Panc1 (cell line): ENCODE data around the gene GLIS1. TPM values are rescaled to one million over a fixed set of nuclear protein-coding genes. Genes with fewer than 3 reads are reported as not detected.
"Not testable (repeated sequence)": the region's sequence is repeated elsewhere in the genome, so short reads cannot be mapped to it uniquely, and the experiment has no call there.

Source experiments
- ATAC-seq: fragments of 200-7000 bp; cut with Tn5 transposase; 2 replicates; pipeline ENCODE4 v1.9.1; 2020; ENCODE audit warnings: mild to moderate bottlenecking, moderate library complexity
- BruUV-seq: library from RNA; stranded (reverse); fragments of 400-500 nt; replicated peaks from 2 replicates; lab custom pipeline; 2021; lab: Mats Ljungman, UMichigan
- CTCF ChIA-PET: fragments of 300-600 bp; sonication (Branson Sonifier 250); formaldehyde crosslinking; loops from one replicate; lab custom pipeline; 2022; ENCODE audit warnings: antibody characterized with exemption; lab: Charles Lee
- POLR2A ChIA-PET: fragments of 300-600 bp; sonication (Branson Sonifier 250); formaldehyde crosslinking; loops from one replicate; lab custom pipeline; 2022; ENCODE audit warnings: antibody characterized with exemption; lab: Charles Lee
- DNase-seq: peaks from one replicate; pipeline ENCODE4 v3.0.0-alpha.2; 2010; ENCODE audit warnings: low read depth, low spot score
- H3K27ac ChIP-seq: 2 replicates; pipeline ENCODE4 v1.5.1; 2011; ENCODE audit warnings: mild to moderate bottlenecking, low read length, inconsistent platforms
- H3K27me3 ChIP-seq: fragments of 200-500 bp; sonication (Bioruptor generic); 2 replicates; pipeline ENCODE4 v1.6.0; 2014; ENCODE audit warnings: low read length, inconsistent platforms; ENCODE audit not compliant: control insufficient read depth, insufficient read depth
- H3K36me3 ChIP-seq: fragments of 200-500 bp; sonication (Bioruptor generic); 2 replicates; pipeline ENCODE4 v1.5.1; 2014; ENCODE audit warnings: inconsistent platforms, mild to moderate bottlenecking, low read length, moderate library complexity; ENCODE audit not compliant: control insufficient read depth, insufficient read depth
- H3K4me1 ChIP-seq: 2 replicates; pipeline ENCODE4 v1.5.1; 2011; ENCODE audit warnings: inconsistent platforms, mild to moderate bottlenecking, low read length, moderate library complexity; ENCODE audit not compliant: control insufficient read depth, insufficient read depth
- H3K4me3 ChIP-seq, 2 experiments: 2 replicates each; pipeline ENCODE4 v1.5.1; 2011 to 2012; ENCODE audit warnings: low read depth in 2 of 2, low read length in 2 of 2, mild to moderate bottlenecking in 2 of 2, inconsistent platforms in 1 of 2, moderate library complexity in 1 of 2
- H3K9me3 ChIP-seq: fragments of 200-500 bp; sonication (Bioruptor generic); 2 replicates; pipeline ENCODE4 v1.5.1; 2014; ENCODE audit warnings: low read depth, mild to moderate bottlenecking, inconsistent platforms, low read length, moderate library complexity; ENCODE audit not compliant: control insufficient read depth, insufficient read depth
- POLR2AphosphoS5 ChIP-seq: IDR thresholded peaks from 2 replicates; pipeline ENCODE4 v1.6.1; 2012; ENCODE audit warnings: mild to moderate bottlenecking, low read depth, low read length, moderate library complexity
- SIN3A ChIP-seq: IDR thresholded peaks from 2 replicates; pipeline ENCODE4 v1.6.1; 2012; ENCODE audit warnings: low read depth, mild to moderate bottlenecking, low read length, moderate library complexity, borderline replicate concordance; ENCODE audit not compliant: insufficient read depth
- TCF7L2 ChIP-seq: IDR thresholded peaks from 2 replicates; pipeline ENCODE4 v1.6.1; 2011; ENCODE audit warnings: mild to moderate bottlenecking, low read depth, low read length, inconsistent platforms
- in situ Hi-C: cut with HindIII; loops from 2 replicates; pipeline ENCODE4 v1.10.0; 2016; ENCODE audit warnings: low sequenced_read_pairs, low pct_unique_long_range_greater_than_20kb
- intact Hi-C: fragments of 100-400 bp; cut with micrococcal nuclease; formaldehyde crosslinking; loops from one replicate; pipeline ENCODE4 v1.10.0; 2022; ENCODE audit not compliant: unreplicated experiment
- total RNA-seq: library from RNA; stranded (reverse); gene quantifications from one replicate; pipeline ENCODE4 v1.2.1, GENCODE V29; 2021; ENCODE audit not compliant: unreplicated experiment
- TF ChIP-seq, protein P1 (sequence below): fragments of 450-650 bp; IDR thresholded peaks from 2 replicates; pipeline ENCODE4 v1.5.1; 2017; ENCODE audit warnings: mild to moderate bottlenecking
- TF ChIP-seq, protein P2 (sequence below), 2 experiments: IDR thresholded peaks; 2 replicates each; pipeline ENCODE4 v1.6.1; 2011 to 2012; ENCODE audit warnings: low read depth in 2 of 2, control low read depth in 1 of 2, low read length in 1 of 2, mild to moderate bottlenecking in 1 of 2, moderate library complexity in 1 of 2; ENCODE audit not compliant: insufficient read depth in 1 of 2

GLIS1 gene
- total RNA-seq, 1 experiment from 2014 or later: 0.28 TPM

DNA sequence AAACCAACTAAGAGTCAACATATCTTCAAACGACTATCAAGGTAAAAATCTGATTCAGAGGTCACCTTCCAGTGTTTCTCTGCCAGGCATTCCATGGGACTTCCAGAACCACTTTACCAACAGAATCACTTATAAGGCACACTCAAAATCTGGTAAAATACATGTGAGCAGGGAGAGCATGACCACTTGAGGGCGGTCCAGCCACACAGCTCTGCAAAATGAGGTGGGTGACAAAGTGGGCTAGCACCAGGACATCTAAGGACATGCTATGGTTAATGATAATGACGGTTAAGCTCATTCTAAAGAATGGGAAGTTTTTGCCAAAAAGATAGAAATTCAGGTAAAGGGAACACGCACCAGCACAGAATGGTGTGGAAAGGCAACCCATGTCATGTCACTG is 24.5 kb upstream of the GLIS1 start:
- Histone ChIP-seq H3K4me1 (no peaks in the 10 kb centered on the region), H3K4me3 (no peak overlapping the region), H3K36me3 (peaks cover 8% of the 10 kb centered on the region; the same call in 1 of the 2 replicates), H3K27me3 (no peaks in the 10 kb centered on the region), H3K27ac (no peak overlapping the region), H3K9me3 (no peaks in the 10 kb centered on the region)
- DNase-seq (no peak), ATAC-seq (no peak)
- ChIA-PET CTCF (interaction anchor here (0.9 kb wide), 1 partner anchor 278 kb away, joined by 3 read pairs; no protein-coding TSS in a partner anchor), POLR2A (no interaction called here)
- in situ Hi-C loops: no loop called here
- BruUV-seq: no TSS peak
- TF ChIP-seq, protein P1, sequence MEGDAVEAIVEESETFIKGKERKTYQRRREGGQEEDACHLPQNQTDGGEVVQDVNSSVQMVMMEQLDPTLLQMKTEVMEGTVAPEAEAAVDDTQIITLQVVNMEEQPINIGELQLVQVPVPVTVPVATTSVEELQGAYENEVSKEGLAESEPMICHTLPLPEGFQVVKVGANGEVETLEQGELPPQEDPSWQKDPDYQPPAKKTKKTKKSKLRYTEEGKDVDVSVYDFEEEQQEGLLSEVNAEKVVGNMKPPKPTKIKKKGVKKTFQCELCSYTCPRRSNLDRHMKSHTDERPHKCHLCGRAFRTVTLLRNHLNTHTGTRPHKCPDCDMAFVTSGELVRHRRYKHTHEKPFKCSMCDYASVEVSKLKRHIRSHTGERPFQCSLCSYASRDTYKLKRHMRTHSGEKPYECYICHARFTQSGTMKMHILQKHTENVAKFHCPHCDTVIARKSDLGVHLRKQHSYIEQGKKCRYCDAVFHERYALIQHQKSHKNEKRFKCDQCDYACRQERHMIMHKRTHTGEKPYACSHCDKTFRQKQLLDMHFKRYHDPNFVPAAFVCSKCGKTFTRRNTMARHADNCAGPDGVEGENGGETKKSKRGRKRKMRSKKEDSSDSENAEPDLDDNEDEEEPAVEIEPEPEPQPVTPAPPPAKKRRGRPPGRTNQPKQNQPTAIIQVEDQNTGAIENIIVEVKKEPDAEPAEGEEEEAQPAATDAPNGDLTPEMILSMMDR: peak; percentile 25; the same call in 1 of the 2 replicates
- TF ChIP-seq TCF7L2 (no peak), POLR2AphosphoS5 (no peak)
- TF ChIP-seq, protein P2, sequence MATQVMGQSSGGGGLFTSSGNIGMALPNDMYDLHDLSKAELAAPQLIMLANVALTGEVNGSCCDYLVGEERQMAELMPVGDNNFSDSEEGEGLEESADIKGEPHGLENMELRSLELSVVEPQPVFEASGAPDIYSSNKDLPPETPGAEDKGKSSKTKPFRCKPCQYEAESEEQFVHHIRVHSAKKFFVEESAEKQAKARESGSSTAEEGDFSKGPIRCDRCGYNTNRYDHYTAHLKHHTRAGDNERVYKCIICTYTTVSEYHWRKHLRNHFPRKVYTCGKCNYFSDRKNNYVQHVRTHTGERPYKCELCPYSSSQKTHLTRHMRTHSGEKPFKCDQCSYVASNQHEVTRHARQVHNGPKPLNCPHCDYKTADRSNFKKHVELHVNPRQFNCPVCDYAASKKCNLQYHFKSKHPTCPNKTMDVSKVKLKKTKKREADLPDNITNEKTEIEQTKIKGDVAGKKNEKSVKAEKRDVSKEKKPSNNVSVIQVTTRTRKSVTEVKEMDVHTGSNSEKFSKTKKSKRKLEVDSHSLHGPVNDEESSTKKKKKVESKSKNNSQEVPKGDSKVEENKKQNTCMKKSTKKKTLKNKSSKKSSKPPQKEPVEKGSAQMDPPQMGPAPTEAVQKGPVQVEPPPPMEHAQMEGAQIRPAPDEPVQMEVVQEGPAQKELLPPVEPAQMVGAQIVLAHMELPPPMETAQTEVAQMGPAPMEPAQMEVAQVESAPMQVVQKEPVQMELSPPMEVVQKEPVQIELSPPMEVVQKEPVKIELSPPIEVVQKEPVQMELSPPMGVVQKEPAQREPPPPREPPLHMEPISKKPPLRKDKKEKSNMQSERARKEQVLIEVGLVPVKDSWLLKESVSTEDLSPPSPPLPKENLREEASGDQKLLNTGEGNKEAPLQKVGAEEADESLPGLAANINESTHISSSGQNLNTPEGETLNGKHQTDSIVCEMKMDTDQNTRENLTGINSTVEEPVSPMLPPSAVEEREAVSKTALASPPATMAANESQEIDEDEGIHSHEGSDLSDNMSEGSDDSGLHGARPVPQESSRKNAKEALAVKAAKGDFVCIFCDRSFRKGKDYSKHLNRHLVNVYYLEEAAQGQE (IDR thresholded peaks at IDR 0.05; ENCODE audit: insufficient read depth in 1 of 2, low read depth in 2 of 2, low read length in 1 of 2): no peak
- intact Hi-C loops: no loop called here

DNA sequence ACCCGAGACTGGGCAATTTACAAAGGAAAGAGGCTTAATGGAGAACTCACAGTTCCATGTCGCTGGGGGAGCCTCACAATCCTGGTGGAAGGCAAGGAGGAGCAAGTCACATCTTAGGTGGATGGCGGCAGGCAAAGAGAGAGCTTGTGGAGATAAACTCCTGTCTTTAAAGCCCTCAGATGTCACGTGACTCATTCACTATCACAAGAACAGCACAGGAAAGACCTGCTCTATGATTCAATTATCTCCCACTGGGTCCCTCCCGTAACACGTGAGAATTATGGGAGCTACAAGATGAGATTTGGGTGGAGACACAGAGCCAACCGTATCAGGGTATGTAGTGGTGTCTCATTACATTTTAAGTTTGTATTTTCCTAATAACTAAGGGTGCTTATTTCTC is 21.5 kb upstream of the GLIS1 start:
- POLR2A ChIA-PET, DNase-seq, H3K4me1 ChIP-seq, ATAC-seq, H3K27me3 ChIP-seq, H3K27ac ChIP-seq, H3K36me3 ChIP-seq, in situ Hi-C loops, H3K9me3 ChIP-seq, CTCF ChIA-PET, intact Hi-C loops, BruUV-seq, H3K4me3 ChIP-seq: not testable (repeated sequence)

DNA sequence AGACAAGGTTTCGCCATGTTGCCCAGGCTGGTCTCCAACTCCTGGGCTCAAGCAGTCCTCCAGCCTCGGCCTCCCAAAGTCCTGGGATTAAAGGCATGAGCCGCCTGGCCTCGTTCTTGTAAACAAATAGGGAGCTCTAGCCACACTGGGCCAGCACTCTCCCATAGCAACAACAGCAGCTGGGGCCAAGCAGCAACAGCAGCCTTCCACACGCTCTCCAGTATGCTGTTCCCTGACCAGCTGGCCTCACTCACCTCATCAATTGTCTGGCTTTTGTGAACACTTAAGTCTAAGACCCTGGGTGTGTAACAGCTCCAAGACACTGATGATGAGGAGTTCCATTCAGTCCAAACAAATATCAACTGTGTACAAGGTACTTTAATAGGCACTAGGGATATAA is 16.9 kb upstream of the GLIS1 start:
- no peaks in the 10 kb centered on the region for H3K9me3 ChIP-seq
- no peaks in the 10 kb centered on the region for H3K4me1 ChIP-seq
- BruUV-seq: no TSS peak
- no peak for ATAC-seq
- H3K36me3 ChIP-seq: no peaks in the 10 kb centered on the region
- no peak for DNase-seq
- TF ChIP-seq SIN3A (no peak), POLR2AphosphoS5 (no peak), TCF7L2 (no peak)
- TF ChIP-seq, protein P1: no peak
- TF ChIP-seq, protein P2 (IDR thresholded peaks at IDR 0.05; ENCODE audit: insufficient read depth in 1 of 2, low read depth in 2 of 2, low read length in 1 of 2): no peak
- ChIA-PET CTCF (interaction anchor here (0.6 kb wide), 1 partner anchor 190 kb away, joined by 7 read pairs; the partner anchor contains the start of gene IFT25), POLR2A (no interaction called here)
- H3K4me3 ChIP-seq: no peak overlapping the region
- 0 out of 2 replicates have a peak, but pooled peaks cover 3% of the 10 kb centered on the region for H3K27me3 ChIP-seq
- intact Hi-C loops: no loop called here
- H3K27ac ChIP-seq: no peak overlapping the region
- in situ Hi-C loops: no loop called here
